HG03354 (cell line): Measurements from ENCODE around the gene RPL39L.
"Not testable (repeated sequence)": the region's sequence is repeated elsewhere in the genome, so short reads cannot be mapped to it uniquely, and the experiment has no call there.

Source experiments
- ATAC-seq: cut with Tn5 transposase; IDR thresholded peaks from one replicate; pipeline ENCODE4 v1.9.1; 2021; ENCODE audit warnings: mild to moderate bottlenecking; ENCODE audit not compliant: unreplicated experiment, poor library complexity, severe bottlenecking

The RPL39L gene

DNA sequence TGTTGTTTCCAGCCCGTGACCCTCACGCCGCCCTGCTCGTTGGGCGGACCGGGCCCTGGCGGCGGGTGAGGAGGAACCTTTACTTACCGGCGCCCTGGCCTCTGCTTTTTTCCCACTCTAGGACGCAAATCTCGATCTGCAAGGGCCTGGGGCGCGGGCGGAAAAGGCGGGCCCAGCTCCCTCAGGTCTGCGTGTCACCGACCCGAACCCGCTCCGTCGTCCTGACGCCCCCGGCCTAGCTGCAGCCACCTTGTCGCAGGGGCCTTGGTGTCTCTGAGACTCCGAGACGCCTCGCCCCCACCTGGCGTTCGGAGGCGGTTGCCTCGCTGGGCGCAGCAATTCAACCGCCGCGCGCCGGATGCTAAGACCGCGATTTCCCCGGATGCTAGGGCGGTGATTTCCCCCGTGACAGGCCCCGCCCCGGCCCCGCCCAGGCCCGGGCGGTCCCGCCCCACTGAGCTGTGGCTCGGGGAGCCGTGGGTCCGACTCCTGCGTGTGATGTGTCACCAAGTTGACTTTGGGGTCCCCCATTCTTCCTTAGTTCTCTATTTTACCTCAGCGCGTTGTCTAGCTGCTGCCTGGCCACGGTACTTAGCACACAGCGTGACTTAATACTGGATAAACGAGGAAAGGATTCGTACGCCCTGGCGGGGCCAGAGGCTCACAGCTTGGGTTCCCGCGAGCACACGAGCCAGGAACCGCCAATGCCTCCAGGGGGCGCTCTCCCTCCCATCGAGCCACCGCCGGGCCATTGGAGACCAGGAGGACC lies at the start of gene RPL39L:
Gene RPL39L (minus strand): TSS at position 371 of the 769 bp plus-strand sequence. CDS start 18,196 bp downstream, outside the sequence.
- ATAC-seq, result peak; percentile 98

DNA sequence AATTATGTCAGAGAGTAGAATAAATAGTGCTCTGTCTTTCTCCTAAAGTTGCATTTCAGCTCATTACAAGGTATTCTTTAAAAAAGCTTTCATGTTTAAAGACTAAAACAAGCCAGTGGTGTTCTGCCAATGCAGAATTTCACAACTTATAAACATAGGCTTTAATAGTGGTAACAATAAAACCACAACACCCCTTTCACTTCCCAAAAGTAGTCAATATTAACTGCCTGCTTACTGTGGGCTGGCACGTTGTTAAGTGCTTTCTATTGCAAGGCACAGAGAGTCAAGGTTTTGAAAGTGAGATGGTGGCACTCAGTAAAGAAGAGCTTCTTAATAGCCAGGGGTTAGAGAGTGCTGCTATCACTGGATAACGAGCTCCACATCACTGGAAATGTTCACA lies 49.6 kb upstream of the RPL39L start:
- ATAC-seq, result no peak

DNA sequence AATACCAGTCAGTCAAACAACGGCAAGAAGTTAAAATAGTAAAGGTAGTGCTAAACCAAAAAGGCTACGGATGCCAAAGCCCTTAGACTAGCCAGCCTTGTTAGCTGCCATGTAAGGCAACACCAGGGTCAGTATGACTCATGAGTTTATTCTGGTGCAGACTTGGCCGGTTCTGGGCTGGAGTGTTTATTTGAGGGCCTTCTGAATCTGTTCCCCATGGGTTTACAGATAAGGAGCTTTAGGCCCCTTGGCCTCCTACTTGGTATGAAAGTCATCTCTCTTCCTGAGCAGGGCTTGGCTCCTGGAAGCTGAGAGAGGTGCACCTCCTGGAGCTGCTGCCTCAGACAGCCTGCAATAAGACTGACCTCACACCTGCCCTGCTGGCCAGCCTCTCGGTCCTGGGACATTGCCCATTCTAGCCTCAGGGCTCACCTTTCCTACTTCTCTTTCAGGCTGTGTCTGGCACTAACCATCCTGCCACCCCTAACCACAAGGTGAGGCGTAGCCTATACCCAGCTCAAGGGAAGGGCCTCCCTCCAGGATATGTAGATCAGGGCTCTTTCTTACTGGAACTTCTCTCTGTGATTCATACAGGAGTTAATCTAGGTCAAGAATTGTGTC lies 47.6 kb upstream of the RPL39L start:
- no peak for ATAC-seq

DNA sequence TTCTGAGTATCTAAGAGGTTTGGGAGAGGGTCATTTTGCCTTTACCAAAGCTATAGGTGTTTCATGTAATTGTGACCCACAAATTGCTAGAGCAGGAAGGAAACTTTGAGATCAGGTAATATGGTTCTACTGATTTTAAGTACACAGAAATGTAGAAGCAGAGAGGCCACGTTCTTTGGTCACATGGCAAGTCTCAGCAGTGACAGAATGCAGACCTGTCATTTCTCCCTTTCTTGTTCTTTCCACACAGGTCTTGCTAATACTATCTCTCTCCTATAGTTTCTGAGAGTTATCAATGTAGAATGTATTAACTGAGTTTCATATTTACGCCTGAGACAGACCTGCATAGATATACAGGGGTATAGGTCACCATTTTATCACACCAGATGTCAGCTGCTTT lies 47.1 kb upstream of the RPL39L start:
- no peak for ATAC-seq

DNA sequence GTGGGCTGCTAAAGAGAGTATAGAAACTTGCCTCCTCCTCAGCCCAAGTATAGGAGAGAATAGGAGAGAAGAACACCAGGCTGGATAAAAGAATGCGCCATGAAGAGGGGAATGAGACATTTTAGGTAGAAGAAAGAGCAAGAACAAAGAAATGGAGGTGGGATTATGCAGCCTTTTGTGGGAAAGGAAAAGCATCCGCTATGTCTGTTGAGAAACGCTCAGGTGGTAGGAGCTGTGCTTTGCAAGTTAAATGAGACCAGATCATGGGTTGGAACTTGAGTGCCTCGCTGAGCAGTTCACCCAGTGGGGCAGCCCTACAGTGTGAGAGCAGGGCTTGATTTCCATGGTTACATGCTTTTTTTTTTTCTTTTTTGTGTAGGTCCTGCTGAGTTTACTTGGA lies 46.5 kb upstream of the RPL39L start:
- no peak for ATAC-seq

DNA sequence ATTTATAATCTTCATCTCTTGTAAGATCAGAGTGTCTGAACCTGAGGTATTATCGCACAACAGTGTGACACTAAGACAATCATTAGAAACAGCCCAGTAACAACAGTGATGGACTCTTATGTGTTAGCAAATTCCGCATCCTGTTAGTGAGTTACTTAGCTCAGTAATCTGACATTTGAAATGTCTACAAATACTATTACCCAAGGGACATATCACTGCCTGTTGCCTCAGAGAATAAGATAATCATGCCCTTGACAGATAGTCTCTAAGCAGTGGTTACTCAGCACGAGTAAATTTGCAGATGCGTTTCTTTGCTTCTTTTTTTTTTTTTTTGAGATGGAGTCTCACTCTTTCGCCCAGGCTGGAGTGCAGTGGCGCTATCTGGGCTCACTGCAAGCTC lies 44.6 kb upstream of the RPL39L start:
- ATAC-seq, result no peak

DNA sequence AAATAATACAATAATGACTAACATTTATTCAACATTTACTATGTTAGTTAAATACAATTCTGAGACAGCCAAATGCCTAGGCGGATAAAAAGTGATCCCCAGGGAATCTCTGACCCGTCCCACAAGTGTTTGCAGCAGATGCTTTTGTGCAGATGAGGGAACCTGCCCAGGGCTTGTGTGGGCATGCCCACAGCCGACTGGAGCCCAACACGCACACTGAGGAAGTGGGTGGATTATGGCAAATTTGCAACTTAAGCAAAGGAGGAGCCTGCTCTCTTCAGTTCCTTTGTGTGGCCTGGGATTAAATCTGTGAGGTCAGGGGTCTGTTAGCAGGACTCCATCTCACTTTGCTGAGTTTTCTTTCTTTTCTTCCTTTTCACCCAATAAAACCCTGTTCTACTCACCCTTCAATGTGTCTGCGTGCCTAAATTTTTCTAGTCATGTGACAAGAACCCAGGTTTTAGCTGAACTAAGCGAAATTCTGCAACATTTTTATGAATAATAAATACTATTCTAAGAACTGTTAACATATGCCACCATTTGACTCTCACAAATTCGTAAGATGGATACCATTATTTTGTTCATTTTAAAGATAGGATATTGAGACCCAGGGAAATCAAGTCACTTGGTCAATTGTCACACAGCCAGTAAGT lies 44.0 kb upstream of the RPL39L start:
- ATAC-seq, result no peak

DNA sequence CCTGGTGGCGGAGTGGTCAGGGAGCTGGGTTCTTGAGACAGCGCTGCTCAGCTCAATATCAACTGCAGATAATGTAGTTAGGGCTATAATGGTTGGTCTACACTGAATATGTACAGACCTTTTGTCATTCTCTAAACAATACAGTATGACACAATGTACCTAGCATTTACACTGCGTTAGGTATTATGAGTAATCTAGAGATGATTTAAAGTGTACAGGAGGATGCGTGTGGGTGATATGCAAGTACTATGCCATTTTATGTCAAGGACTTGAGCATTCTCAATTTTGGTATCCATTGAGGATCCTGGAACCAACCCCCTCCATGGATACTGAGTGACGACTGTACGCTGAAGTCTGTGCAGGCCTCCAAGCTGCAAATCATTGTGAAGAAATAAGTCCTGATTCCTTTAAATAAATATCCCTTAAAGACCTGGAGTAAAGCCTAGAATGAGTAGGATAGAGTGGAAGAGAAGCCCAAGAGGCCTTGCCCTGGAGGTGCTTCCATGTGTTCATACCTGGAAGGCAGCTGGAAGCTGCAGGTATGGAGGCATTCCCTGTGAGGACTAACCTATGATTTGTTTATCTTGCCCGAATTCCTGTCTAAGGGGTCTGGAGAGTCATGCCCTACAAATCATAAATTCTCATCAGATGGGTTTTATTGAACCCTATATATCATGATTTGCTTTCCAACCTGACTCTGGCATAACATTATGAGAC lies 42.3 kb upstream of the RPL39L start:
- no peak for ATAC-seq

DNA sequence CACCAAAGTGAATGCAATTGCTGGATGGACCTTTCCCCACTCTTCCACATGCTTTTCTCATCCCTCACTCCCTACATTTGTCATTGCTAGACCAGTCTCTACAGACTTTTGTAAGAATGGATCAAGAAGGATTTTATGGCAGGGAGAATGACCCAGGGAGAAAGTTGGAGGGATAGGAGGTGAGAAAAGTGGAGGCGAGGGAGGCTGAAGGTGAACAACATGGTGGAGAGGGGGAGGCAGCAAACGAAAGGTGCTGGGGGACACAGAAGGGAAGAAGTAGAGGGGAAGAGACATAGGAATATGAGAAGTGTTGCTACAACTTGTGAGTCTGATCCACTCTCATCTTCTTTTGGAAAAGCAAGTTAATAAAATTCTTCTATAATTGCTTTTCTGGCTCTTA lies 33.6 kb upstream of the RPL39L start:
- ATAC-seq, result no peak

DNA sequence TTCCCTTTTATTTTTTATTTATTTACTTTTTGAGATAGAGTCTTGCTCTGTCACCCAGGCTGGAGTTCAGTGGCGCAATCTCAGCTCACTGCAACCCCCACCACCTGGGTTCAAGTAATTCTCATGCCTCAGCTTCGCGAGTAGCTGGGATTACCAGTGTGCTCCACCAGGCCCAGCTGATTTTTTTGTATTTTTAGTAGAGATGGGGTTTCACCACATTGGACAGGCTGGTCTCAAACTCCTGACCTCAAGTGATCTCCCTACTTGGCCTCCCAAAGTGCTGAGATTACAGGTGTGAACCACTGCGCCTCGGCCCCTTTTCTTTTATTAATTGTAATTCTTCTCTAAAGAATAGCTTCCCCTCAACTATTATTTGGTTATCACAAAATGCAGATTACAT lies 31.6 kb upstream of the RPL39L start:
- ATAC-seq, result not testable (repeated sequence)

DNA sequence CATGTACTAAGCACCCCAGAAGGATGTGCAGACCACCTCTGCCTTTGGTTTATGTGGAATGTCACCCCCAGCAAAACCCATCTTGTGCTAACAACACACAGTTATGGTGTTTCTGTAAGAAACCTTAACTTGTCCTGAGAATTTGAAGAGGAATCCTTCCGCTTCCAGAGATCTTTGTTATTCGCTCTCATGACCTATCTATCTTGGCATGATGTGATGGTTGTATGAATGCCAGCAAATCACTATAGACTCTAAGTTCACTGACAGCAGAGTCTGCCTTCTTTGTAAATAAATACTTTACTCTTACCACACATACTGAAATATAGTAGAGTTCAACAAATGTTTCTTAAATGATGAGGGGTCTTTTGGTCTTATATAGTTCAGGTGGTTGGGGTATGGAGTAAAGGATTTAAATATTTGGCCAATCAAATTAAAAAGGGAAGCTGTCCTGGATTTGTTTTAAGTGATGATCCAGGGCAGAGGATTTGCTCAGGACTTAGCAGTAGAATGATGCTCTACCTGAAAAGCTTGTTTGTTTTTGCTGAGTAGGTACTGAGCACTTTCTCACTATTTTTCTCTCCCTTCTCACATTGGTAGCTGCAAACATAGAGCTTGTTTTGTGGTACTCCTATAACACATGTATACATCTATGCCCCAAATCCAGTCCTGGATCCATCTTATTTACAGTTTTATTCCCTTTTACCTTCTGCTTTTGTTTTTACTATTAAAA lies 30.1 kb upstream of the RPL39L start:
- no peak for ATAC-seq

DNA sequence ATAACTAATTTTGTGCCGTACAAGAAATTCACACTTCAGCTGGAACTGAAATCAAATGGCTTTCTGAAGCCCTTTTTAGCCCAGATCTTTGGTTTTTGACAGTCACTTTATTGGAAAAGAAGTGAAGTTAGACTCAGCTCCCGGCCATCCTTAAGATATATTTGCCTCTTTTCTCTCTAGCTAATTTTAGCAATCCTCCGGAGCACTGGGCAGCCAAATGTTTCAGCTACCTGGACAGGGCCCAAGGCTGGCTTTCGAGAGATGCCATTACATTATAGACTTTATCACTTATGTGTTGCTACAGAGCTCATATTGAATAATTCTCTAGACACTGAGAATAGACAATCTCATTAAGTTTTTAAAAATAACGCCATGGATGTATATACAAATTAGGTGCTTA lies 28.5 kb upstream of the RPL39L start:
- ATAC-seq, result no peak

DNA sequence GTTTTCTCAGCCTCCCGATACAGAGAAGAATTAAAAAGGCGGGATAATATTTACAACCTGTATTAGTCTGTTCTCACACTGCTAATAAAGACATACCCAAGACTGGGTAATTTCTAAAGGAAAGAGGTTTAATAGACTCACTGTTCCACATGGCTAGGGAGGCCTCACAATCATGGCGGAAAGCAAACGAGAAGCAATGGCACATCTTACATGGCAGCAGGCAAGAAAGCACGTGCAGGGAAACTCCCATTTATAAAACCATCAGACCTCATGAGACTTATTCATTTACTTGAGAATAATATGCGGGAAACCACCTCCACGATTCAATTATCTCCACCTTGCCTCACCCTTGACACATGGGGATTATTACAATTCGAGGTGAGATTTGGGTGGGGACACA lies 27.5 kb upstream of the RPL39L start:
- no peak for ATAC-seq

DNA sequence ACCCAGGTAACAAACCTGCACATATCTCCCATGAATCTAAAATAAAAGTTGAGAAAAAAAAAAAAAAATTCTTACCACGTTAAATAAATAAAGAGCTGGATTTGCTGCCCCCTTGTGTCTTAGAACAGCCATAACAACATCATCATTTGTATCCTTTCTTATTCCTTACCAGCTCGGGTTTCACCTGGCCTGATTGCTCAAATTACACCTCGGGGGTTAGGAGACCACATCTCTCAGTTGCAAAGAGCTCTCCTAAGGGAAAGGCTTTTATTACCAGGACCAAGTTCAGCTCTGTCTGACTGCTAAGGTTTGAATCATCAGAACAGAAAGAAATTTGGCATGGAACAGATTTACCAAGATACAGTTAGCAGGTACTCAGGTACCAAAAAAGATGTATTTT lies 25.8 kb upstream of the RPL39L start:
- peak; percentile 65 for ATAC-seq

DNA sequence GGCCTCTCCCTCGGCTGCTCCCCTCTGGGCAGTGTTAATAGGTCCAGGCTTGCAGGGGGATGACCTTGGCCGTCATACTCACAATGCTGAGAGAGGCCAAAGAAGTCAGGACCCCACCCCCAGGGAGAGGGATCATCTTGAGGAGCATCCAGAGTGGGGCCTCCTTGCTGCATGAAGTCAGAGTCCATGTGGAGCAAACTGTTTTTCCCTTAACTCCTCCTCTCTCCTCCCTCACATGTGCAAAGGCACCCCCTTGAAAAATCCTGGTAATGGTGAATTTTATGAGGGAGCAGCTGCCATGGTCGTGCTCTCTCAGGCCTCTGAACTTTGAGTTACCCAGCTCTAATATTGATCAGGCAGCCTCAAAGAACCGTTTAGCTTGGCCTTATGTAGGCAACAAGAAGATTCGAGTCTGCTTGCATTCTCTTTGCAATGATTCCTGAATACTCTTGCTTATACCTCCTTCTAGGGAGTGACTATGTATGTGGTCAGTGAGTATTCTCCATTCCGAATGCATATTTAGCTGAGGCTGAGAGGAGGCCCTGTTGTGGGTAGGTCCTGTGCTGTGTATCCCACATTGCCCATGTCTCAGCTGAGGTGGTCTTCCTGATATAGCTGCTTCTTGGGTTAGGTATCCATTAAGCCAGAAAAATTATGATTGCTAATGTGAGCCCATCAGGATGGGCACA lies 23.1 kb upstream of the RPL39L start:
- no peak for ATAC-seq

DNA sequence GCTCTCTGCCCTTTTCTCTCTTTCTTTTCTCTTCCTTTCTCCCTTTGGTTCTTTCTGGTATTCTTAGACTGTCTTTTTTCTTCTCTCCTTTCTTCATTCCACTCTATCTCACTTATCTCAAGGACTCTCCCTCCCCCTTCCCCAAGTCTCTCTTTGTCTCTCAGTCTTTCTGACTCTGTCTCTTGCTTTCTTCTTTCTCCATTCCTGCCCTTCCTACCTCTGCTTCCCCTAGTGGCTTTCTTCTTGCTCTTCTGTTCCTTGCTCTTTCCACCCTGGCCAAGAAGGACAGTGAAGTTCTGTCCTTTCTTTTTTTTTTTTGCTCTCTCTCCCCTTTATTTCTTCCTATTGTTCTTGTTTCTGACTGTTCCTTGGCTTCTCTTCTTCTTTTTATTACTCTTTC lies 22.3 kb upstream of the RPL39L start:
- no peak for ATAC-seq

DNA sequence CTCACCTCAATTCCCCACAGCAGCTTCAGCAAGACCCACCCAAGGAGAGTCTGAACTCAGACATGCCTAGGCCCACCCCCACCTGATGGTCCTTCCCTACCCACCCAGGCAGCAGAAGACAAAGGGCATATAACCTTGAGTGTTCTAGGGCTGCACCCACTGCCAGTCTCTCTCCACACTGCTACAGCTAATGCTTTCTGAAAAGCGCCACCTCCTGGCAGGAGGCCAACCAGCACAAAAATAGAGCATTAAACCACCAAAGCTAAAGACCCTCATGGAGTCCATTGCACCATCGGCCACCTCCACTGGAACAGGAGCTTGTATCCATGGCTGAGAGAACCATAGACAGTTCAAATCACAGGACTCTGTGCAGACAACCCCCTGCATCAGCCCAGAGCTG lies 11.3 kb upstream of the RPL39L start:
- no peak for ATAC-seq

DNA sequence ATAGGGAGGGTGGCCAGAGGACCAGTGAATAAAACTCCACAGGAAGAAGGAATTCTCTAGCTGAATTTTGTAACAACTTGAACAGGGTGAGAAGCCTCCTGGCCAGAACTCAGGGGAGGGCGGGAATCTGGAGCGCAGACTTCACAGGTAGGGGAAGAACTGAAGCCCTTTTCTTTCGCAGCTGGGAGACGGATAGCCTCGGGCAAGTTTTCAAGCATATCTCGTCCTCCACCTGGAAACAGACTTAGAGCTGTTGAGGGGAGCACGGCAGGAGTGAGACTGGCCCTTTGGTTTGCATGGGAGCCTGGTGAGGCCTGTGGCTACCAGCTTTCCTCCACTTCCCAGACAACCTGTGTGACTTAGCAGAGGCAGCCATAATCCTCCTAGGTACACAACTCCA lies 10.9 kb upstream of the RPL39L start:
- ATAC-seq, result no peak

DNA sequence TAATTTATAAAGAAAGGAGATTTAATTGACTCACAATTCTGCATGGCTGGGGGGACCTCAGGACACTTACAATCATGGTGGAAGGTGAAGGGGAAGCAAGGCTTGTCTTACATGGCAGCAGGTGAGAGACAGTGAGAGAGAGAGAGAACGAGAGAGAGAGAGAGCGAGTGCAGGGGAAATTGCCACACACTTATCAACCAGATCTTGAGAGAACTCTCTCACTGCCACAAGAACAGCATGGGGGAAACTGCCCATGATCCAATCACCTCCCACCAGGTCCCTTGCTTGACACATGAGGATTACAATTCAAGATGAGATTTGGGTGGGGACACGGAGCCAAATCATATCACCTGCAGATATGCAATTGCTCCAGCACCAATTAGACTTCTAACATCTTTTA lies 7.1 kb upstream of the RPL39L start:
- no peak for ATAC-seq
